HepG2 (cell line): ENCODE measurements around the gene CEP68. TPM values are rescaled to one million over a fixed set of nuclear protein-coding genes. Genes with fewer than 3 reads are reported as not detected.

Source experiments
- AKAP8 ChIP-seq: sonication (generic); formaldehyde crosslinking; IDR thresholded peaks from 2 replicates; pipeline ENCODE4 v1.5.1; 2020; ENCODE audit warnings: mild to moderate bottlenecking, missing genetic modification reagents
- ATF7 ChIP-seq, 2 experiments: fragments of 450-650 bp in 1 of 2; sonication (generic) in 1 of 2; formaldehyde crosslinking in 1 of 2; IDR thresholded peaks; 2 replicates each; pipeline versions ENCODE4 v1.4.0 to v1.6.1; 2016 to 2020; ENCODE audit warnings: antibody characterized with exemption in 1 of 2, mild to moderate bottlenecking in 1 of 2, missing genetic modification reagents in 1 of 2
- HCFC1 ChIP-seq: fragments of 150-350 bp; IDR thresholded peaks from 2 replicates; pipeline ENCODE4 v1.6.1; 2014; ENCODE audit warnings: low read depth, low read length
- HDAC6 ChIP-seq: fragments of 200-600 bp; sonication (generic); IDR thresholded peaks from 2 replicates; pipeline ENCODE4 v1.7.0; 2017; ENCODE audit warnings: mild to moderate bottlenecking, antibody characterized with exemption, low read length, low read depth
- HOXA3 ChIP-seq: sonication (generic); formaldehyde crosslinking; IDR thresholded peaks from 2 replicates; pipeline ENCODE4 v1.5.0; 2020; ENCODE audit warnings: missing genetic modification reagents
- MEF2D ChIP-seq: sonication (generic); formaldehyde crosslinking; IDR thresholded peaks from 2 replicates; pipeline ENCODE4 v1.5.1; 2020; ENCODE audit warnings: mild to moderate bottlenecking, missing genetic modification reagents
- NFKBIZ ChIP-seq: IDR thresholded peaks from 2 replicates; pipeline ENCODE4 v1.6.1; 2018; ENCODE audit warnings: missing genetic modification reagents, missing compliant biosample characterization
- PAF1 ChIP-seq: IDR thresholded peaks from 2 replicates; pipeline ENCODE4 v1.6.1; 2016; ENCODE audit warnings: missing genetic modification reagents, missing compliant biosample characterization
- PCBP2 ChIP-seq: fragments of 200-400 bp; formaldehyde crosslinking; optimal IDR thresholded peaks from 2 replicates; pipeline ENCODE3; 2018; ENCODE audit warnings: low read length, low read depth; ENCODE audit not compliant: poor library complexity, severe bottlenecking
- PHF8 ChIP-seq: sonication (generic); formaldehyde crosslinking; IDR thresholded peaks from 2 replicates; pipeline ENCODE4 v1.5.0; 2020; ENCODE audit warnings: missing genetic modification reagents
- SNAPC2 ChIP-seq: sonication (generic); formaldehyde crosslinking; IDR thresholded peaks from 2 replicates; pipeline ENCODE4 v1.8.1; 2022; ENCODE audit warnings: mild to moderate bottlenecking, missing genetic modification reagents
- SP4 ChIP-seq: sonication (generic); formaldehyde crosslinking; IDR thresholded peaks from 2 replicates; pipeline ENCODE4 v1.8.1; 2023; ENCODE audit warnings: mild to moderate bottlenecking, missing genetic modification reagents
- ZFP62 ChIP-seq: sonication (generic); formaldehyde crosslinking; IDR thresholded peaks from 2 replicates; pipeline ENCODE4 v1.4.0; 2020; ENCODE audit warnings: missing genetic modification reagents
- ZNF121 ChIP-seq: sonication (generic); formaldehyde crosslinking; IDR thresholded peaks from 2 replicates; pipeline ENCODE4 v1.5.0; 2020; ENCODE audit warnings: mild to moderate bottlenecking, missing genetic modification reagents
- ZNF333 ChIP-seq: sonication (generic); formaldehyde crosslinking; IDR thresholded peaks from 2 replicates; pipeline ENCODE4 v1.4.0; 2020; ENCODE audit warnings: mild to moderate bottlenecking, missing genetic modification reagents, borderline replicate concordance
- ZNF761 ChIP-seq: sonication (generic); formaldehyde crosslinking; conservative IDR thresholded peaks from 2 replicates; pipeline ENCODE4 v1.4.0; 2020; ENCODE audit warnings: mild to moderate bottlenecking, missing genetic modification reagents
- ZNF782 ChIP-seq: sonication (generic); formaldehyde crosslinking; IDR thresholded peaks from 2 replicates; pipeline ENCODE4 v1.4.0; 2020; ENCODE audit warnings: missing genetic modification reagents, mild to moderate bottlenecking, borderline replicate concordance
- polyA plus RNA-seq, 8 experiments: library from polyadenylated mRNA; depleted of rRNA in 3 of 8; stranded (reverse) in 7 of 8; unstranded in 1 of 8; fragments of >200 nt; fragmentation: Illumina TruSeq in 4 of 8; extraction: Trizol in 4 of 8; gene quantifications; 2 replicates each; pipeline versions ENCODE4 v1.2.1 to v1.2.3, GENCODE V29; 2011 to 2016; ENCODE audit warnings: low read depth in 4 of 8, missing spikeins in 1 of 8, mixed read lengths in 1 of 8; ENCODE audit not compliant: insufficient read depth in 1 of 8
- total RNA-seq, 5 experiments: library from RNA; depleted of rRNA; stranded (reverse); fragments of >200 nt; fragmentation: Illumina TruSeq; extraction: Trizol; gene quantifications; 2 replicates each; pipeline ENCODE4 v1.2.3, GENCODE V29; 2016; ENCODE audit warnings: low read depth in 1 of 5
- TF ChIP-seq, protein P1 (sequence below): sonication (generic); formaldehyde crosslinking; IDR thresholded peaks from 2 replicates; pipeline ENCODE4 v1.5.0; 2020; ENCODE audit warnings: missing genetic modification reagents, mild to moderate bottlenecking, borderline replicate concordance
- TF ChIP-seq, protein P2 (sequence below): sonication (generic); formaldehyde crosslinking; IDR thresholded peaks from 2 replicates; pipeline ENCODE4 v1.4.0; 2020; ENCODE audit warnings: missing genetic modification reagents
- TF ChIP-seq, protein P3 (sequence below): fragments of 450-650 bp; IDR thresholded peaks from 2 replicates; pipeline ENCODE4 v1.6.1; 2017
- TF ChIP-seq, protein P4 (sequence below): sonication (generic); formaldehyde crosslinking; IDR thresholded peaks from 2 replicates; pipeline ENCODE4 v1.8.1; 2023; ENCODE audit warnings: mild to moderate bottlenecking, missing genetic modification reagents
- TF ChIP-seq, protein P5 (sequence below): sonication (generic); formaldehyde crosslinking; IDR thresholded peaks from 2 replicates; pipeline ENCODE4 v1.5.0; 2020; ENCODE audit warnings: mild to moderate bottlenecking, missing genetic modification reagents
- TF ChIP-seq, protein P6 (sequence below): sonication (generic); formaldehyde crosslinking; IDR thresholded peaks from 2 replicates; pipeline ENCODE4 v1.4.0; 2020; ENCODE audit warnings: missing genetic modification reagents, mild to moderate bottlenecking, borderline replicate concordance

The CEP68 gene
- total and polyA plus RNA-seq, 2 of the 13 experiments (the other 11 are each of a cell fraction or from before 2014, with no cell fraction given), result 5.7 to 9.3 TPM

DNA sequence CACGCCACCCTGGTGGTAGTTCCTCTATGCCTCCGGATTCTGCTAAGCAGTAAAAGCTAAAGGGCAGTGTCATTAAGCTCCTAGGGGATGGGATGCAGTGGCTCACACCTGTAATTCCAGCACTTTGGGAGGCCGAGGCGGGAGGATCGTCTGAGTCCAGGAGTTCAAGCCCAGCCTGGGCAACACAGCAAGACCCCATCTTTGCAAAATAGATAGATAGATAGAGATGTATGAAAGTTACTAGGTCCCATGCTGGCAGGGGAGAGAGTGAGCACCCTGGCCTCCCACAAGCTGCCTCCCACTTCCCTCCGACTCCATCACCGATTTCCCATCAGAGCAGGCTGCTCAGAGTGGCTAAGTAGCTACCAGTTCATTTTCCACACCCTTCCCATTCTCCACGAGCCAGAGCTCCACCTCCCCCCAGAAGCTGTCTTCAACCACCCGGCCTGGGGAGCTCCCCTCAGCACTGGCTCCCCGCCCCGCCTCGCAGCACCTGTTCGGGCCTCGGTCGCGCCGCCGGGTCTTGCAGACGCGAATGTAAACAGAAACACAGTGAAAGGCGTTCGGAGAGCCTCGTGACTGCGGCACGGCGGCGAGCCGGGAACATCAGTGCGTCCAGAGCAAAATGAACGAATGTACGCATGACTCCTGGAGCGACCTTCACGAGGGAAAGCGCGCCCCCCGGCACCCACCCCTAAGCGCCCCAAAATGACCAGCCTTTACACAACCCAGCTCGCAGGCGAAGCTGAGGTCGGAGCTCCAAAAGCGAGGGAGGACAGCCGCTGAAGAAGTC is 598 bp upstream of the CEP68 start (continued):
- no peak for TF ChIP-seq ZNF333 (CRISPR knock-in tag)
- no peak for TF ChIP-seq PCBP2
- TF ChIP-seq, protein P1, sequence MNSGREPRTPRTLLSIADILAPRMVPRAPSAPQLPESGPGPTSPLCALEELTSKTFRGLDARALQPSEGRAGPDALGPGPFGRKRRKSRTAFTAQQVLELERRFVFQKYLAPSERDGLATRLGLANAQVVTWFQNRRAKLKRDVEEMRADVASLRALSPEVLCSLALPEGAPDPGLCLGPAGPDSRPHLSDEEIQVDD (CRISPR knock-in tag), result no peak; the same call in 1 of the 2 replicates
- TF ChIP-seq, protein P2, sequence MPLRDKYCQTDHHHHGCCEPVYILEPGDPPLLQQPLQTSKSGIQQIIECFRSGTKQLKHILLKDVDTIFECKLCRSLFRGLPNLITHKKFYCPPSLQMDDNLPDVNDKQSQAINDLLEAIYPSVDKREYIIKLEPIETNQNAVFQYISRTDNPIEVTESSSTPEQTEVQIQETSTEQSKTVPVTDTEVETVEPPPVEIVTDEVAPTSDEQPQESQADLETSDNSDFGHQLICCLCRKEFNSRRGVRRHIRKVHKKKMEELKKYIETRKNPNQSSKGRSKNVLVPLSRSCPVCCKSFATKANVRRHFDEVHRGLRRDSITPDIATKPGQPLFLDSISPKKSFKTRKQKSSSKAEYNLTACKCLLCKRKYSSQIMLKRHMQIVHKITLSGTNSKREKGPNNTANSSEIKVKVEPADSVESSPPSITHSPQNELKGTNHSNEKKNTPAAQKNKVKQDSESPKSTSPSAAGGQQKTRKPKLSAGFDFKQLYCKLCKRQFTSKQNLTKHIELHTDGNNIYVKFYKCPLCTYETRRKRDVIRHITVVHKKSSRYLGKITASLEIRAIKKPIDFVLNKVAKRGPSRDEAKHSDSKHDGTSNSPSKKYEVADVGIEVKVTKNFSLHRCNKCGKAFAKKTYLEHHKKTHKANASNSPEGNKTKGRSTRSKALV (CRISPR knock-in tag), result 0 out of 2 replicates have a peak, but pooled peaks have one; percentile 5
- TF ChIP-seq, protein P3, sequence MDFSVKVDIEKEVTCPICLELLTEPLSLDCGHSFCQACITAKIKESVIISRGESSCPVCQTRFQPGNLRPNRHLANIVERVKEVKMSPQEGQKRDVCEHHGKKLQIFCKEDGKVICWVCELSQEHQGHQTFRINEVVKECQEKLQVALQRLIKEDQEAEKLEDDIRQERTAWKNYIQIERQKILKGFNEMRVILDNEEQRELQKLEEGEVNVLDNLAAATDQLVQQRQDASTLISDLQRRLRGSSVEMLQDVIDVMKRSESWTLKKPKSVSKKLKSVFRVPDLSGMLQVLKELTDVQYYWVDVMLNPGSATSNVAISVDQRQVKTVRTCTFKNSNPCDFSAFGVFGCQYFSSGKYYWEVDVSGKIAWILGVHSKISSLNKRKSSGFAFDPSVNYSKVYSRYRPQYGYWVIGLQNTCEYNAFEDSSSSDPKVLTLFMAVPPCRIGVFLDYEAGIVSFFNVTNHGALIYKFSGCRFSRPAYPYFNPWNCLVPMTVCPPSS, result no peak
- TF ChIP-seq, protein P4, sequence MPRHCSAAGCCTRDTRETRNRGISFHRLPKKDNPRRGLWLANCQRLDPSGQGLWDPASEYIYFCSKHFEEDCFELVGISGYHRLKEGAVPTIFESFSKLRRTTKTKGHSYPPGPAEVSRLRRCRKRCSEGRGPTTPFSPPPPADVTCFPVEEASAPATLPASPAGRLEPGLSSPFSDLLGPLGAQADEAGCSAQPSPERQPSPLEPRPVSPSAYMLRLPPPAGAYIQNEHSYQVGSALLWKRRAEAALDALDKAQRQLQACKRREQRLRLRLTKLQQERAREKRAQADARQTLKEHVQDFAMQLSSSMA (CRISPR knock-in tag), result 0 out of 2 replicates have a peak, but pooled peaks have one; percentile 23
- no peak for TF ChIP-seq HCFC1
- TF ChIP-seq MEF2D (CRISPR knock-in tag), result peak; percentile 87
- TF ChIP-seq PAF1 (CRISPR knock-in tag), result no peak
- no peak for TF ChIP-seq AKAP8 (CRISPR knock-in tag)
- 0 out of 2 replicates have a peak, but pooled peaks have one; percentile 59 for TF ChIP-seq ZNF761 (CRISPR knock-in tag)
- no peak for TF ChIP-seq SP4 (CRISPR knock-in tag)
- TF ChIP-seq SNAPC2, result peak; percentile 21; the same call in 1 of the 2 replicates
- TF ChIP-seq HDAC6, result no peak
- no peak for TF ChIP-seq ATF7 (IDR thresholded peaks at IDR 0.05)
- no peak for TF ChIP-seq ATF7 (CRISPR knock-in tag; IDR thresholded peaks at IDR 0.05)
- TF ChIP-seq, protein P5, sequence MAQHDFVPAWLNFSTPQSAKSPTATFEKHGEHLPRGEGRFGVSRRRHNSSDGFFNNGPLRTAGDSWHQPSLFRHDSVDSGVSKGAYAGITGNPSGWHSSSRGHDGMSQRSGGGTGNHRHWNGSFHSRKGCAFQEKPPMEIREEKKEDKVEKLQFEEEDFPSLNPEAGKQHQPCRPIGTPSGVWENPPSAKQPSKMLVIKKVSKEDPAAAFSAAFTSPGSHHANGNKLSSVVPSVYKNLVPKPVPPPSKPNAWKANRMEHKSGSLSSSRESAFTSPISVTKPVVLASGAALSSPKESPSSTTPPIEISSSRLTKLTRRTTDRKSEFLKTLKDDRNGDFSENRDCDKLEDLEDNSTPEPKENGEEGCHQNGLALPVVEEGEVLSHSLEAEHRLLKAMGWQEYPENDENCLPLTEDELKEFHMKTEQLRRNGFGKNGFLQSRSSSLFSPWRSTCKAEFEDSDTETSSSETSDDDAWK (CRISPR knock-in tag), result no peak
- TF ChIP-seq ZNF782 (CRISPR knock-in tag), result no peak
- peak; percentile 100 for TF ChIP-seq ZNF121 (CRISPR knock-in tag)
- no peak for TF ChIP-seq NFKBIZ (CRISPR knock-in tag)
- TF ChIP-seq, protein P6, sequence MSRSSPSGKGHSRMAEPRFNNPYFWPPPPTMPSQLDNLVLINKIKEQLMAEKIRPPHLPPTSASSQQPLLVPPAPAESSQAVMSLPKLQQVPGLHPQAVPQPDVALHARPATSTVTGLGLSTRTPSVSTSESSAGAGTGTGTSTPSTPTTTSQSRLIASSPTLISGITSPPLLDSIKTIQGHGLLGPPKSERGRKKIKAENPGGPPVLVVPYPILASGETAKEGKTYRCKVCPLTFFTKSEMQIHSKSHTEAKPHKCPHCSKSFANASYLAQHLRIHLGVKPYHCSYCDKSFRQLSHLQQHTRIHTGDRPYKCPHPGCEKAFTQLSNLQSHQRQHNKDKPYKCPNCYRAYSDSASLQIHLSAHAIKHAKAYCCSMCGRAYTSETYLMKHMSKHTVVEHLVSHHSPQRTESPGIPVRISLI, result no peak
- no peak for TF ChIP-seq ZFP62 (CRISPR knock-in tag)
- TF ChIP-seq HOXA3 (CRISPR knock-in tag), result no peak
- TF ChIP-seq PHF8 (CRISPR knock-in tag), result no peak; the same call in 1 of the 2 replicates
